AG04450 (cell line): Measurements from ENCODE around the gene OR13J1. TPM values are rescaled to one million over a fixed set of nuclear protein-coding genes. Genes with fewer than 3 reads are reported as not detected.

ENCODE experiments used
- CTCF ChIA-PET: fragments of 300-600, 350-600 bp; formaldehyde crosslinking; extraction: SDS; loops from one replicate; lab custom pipeline; 2022; ENCODE audit warnings: antibody characterized with exemption, inconsistent platforms; lab: Charles Lee
- POLR2A ChIA-PET: fragments of 350-600 bp; formaldehyde crosslinking; extraction: SDS; loops from one replicate; lab custom pipeline; 2021; ENCODE audit warnings: antibody characterized with exemption, inconsistent platforms; lab: Yijun Ruan, JAX
- DNase-seq: peaks from one replicate; pipeline ENCODE4 v3.0.0-alpha.2; 2011; ENCODE audit warnings: low read depth, low spot score
- H3K27ac ChIP-seq: one replicate; pipeline ENCODE4 v1.5.1; 2012; ENCODE audit warnings: low read depth, low read length, control low read depth
- H3K27me3 ChIP-seq: one replicate; pipeline ENCODE4 v1.6.0; 2012; ENCODE audit warnings: low read length; ENCODE audit not compliant: control insufficient read depth, insufficient read depth
- H3K4me3 ChIP-seq: 2 replicates; pipeline ENCODE4 v1.5.1; 2011; ENCODE audit warnings: mild to moderate bottlenecking, low read depth, low read length, control low read depth
- H3K9me3 ChIP-seq: 2 replicates; pipeline ENCODE4 v1.5.1; 2012; ENCODE audit warnings: low read length; ENCODE audit not compliant: control insufficient read depth, insufficient read depth
- polyA plus RNA-seq: library from polyadenylated mRNA; depleted of rRNA; stranded (reverse); fragments of >200 nt; gene quantifications from 2 replicates; pipeline ENCODE4 v1.2.3, GENCODE V29; 2011
- TF ChIP-seq, protein P1 (sequence below): IDR thresholded peaks from 2 replicates; pipeline ENCODE4 v1.5.1; 2011; ENCODE audit warnings: low read depth, low read length, control low read depth, inconsistent platforms

OR13J1 gene
- polyA plus RNA-seq, 1 experiment: not detected

DNA sequence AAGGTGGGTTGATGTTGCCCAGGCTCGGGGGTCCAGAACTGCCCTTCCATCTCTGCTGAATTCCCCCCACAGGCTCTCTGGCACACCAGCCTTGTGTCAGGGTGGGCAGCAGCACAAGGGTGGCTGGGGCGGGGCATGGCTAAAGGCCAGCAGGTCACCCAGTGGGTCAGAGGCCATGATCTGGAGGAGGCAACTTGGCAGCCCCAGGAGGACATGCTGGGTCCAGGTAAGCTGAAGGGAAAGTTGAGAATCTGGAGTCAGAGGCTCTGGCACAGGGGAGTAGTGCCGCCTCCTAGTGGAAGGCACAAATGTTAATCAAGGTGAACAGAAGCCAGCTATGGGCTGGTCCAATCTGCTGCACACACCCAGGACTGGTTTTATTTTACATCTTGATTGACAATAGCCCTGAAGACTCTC is 35.0 kb downstream of the OR13J1 start:
- TF ChIP-seq, protein P1, sequence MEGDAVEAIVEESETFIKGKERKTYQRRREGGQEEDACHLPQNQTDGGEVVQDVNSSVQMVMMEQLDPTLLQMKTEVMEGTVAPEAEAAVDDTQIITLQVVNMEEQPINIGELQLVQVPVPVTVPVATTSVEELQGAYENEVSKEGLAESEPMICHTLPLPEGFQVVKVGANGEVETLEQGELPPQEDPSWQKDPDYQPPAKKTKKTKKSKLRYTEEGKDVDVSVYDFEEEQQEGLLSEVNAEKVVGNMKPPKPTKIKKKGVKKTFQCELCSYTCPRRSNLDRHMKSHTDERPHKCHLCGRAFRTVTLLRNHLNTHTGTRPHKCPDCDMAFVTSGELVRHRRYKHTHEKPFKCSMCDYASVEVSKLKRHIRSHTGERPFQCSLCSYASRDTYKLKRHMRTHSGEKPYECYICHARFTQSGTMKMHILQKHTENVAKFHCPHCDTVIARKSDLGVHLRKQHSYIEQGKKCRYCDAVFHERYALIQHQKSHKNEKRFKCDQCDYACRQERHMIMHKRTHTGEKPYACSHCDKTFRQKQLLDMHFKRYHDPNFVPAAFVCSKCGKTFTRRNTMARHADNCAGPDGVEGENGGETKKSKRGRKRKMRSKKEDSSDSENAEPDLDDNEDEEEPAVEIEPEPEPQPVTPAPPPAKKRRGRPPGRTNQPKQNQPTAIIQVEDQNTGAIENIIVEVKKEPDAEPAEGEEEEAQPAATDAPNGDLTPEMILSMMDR: peak; percentile 23
- no peaks in the 10 kb centered on the region for H3K9me3 ChIP-seq
- CTCF ChIA-PET: no interaction called here
- H3K27me3 ChIP-seq: no peaks in the 10 kb centered on the region
- H3K4me3 ChIP-seq: no peak overlapping the region
- POLR2A ChIA-PET: no interaction called here
- H3K27ac ChIP-seq: no peak overlapping the region
- no peak for DNase-seq

DNA sequence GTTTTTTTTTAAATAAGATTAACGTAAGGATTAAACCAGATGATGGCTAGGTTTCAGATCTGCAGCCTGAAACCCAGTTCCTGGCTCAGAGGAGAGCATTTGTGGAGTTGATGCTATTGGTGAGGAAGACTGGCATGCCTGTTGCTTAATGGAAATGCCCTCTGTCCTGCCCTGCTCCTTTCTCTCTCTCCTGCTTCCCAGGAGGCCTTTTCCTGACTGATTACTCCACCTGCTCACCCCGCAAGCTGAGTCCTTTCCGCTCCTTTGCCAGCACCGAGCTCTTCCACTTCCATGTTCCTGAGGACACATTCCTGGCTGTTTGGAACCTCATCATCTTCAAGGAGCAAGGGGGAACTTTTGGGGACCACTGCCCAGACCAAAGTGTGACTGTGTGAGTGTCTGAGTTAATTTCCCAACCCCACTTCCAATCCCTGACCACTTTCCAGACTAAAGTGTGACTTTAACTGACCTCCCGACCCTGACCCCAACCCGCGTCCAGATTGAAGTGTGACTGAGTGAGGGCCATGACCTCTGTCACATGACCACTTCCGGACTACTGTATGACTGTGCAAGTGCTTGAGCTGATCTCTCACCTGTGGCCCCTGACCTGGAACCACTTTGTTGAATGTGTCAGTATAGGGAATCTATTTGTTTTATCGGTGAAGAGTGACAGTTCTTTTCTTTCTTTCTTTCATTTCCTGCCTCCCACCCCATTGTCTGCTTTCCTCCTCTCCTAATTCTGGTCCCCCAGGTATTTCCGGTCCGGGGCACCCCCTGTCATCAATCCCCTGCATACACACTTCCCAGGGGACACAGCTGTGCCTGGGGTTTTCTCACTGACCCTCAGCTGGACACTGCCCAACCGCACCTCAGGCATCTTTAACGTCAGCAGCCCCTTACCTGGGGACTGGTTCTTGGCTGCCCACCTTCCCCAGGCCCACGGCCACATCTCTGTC is 35.7 kb downstream of the OR13J1 start:
- DNase-seq: no peak
- H3K4me3 ChIP-seq: no peak overlapping the region
- no peak overlapping the region for H3K27ac ChIP-seq
- TF ChIP-seq, protein P1: no peak
- no peaks in the 10 kb centered on the region for H3K9me3 ChIP-seq
- POLR2A ChIA-PET: no interaction called here
- CTCF ChIA-PET: interaction anchor here (1.2 kb wide), 1 partner anchor 44 kb away, joined by 4 read pairs; no protein-coding TSS in a partner anchor
- no peaks in the 10 kb centered on the region for H3K27me3 ChIP-seq

DNA sequence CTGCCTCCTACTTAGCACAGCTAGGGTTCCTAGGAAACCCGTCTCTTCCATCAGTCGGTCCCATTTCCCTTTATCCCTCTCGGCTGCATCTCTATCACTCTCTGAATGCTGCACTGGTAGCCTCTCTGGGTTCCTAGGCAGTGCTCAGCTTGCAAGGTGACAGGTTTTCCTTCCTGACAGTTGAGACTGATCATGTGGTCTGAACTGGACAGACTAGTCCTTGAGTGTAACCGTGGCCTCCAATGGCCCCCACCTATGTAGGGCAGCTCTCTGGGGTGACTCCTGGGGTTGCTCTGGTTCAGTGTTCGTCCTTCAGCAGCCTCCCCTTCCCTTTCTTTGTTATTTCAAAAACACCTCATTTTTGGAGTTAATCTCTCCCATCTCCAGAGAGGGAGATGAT is 37.4 kb downstream of the OR13J1 start:
- DNase-seq: no peak
- ChIA-PET CTCF (no interaction called here), POLR2A (no interaction called here)
- TF ChIP-seq, protein P1: no peak
- H3K9me3 ChIP-seq: no peaks in the 10 kb centered on the region
- no peak overlapping the region for H3K4me3 ChIP-seq
- no peaks in the 10 kb centered on the region for H3K27me3 ChIP-seq
- H3K27ac ChIP-seq: no peak overlapping the region

DNA sequence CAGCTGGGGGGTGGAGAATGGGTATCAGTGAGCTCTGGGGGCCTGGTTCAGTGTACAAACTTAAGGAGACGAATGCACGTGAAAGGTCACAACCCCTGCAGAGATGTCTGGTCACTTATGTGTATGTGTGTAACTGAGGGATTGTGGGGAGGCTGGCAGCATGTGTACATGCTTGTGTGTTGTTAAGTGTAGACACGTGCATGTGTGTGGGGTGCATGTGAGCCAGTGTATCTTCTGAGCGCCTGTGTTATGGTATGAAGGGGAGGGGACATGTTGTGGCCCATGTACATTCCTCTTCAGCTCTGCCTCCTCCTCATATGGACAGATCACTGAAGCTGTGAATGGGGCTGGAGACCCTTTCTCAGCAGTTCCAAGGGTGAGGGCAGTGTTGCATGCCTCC is 39.2 kb downstream of the OR13J1 start:
- TF ChIP-seq, protein P1: no peak
- no peak overlapping the region for H3K4me3 ChIP-seq
- H3K9me3 ChIP-seq: no peaks in the 10 kb centered on the region
- no peaks in the 10 kb centered on the region for H3K27me3 ChIP-seq
- ChIA-PET CTCF (interaction anchor here (0.9 to 1.8 kb wide), 2 partner anchors 41 to 51 kb away, joined by 5 to 8 read pairs; no protein-coding TSS in a partner anchor), POLR2A (no interaction called here)
- no peak overlapping the region for H3K27ac ChIP-seq
- DNase-seq: no peak

DNA sequence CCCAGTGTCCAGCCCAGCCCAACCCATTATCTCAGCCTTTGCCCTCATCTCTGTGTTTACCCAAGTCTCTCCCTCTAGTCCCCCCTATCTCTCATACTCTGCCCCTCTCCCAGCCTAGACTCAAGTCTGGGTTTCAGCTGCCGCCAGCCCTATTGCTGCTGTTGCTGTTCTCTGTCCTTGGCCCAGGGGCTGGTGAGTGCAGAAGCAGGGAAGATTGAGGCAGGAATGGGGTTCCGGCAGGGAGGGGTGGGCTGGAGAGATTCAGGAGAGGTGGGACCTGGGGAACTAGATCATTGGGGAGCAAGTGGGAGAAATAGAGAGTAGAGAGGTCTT is 40.5 kb downstream of the OR13J1 start:
- POLR2A ChIA-PET: interaction anchor here (0.6 kb wide), 1 partner anchor 79 kb away, joined by 3 read pairs; no protein-coding TSS in a partner anchor
- no peak for DNase-seq
- Histone ChIP-seq H3K27me3 (no peaks in the 10 kb centered on the region), H3K4me3 (peak overlapping the region; percentile 73), H3K9me3 (no peaks in the 10 kb centered on the region), H3K27ac (no peak overlapping the region)
- CTCF ChIA-PET: no interaction called here
- TF ChIP-seq, protein P1: no peak
